HG03103 (cell line): ENCODE measurements around the gene HAPSTR1.
A peak's percentile ranks its signal among the peaks of the same experiment; 100 is the strongest.

ENCODE experiments used
- ATAC-seq: cut with Tn5 transposase; IDR thresholded peaks from one replicate; pipeline ENCODE4 v1.9.1; 2021; ENCODE audit warnings: low read depth; ENCODE audit not compliant: unreplicated experiment

The HAPSTR1 gene

DNA sequence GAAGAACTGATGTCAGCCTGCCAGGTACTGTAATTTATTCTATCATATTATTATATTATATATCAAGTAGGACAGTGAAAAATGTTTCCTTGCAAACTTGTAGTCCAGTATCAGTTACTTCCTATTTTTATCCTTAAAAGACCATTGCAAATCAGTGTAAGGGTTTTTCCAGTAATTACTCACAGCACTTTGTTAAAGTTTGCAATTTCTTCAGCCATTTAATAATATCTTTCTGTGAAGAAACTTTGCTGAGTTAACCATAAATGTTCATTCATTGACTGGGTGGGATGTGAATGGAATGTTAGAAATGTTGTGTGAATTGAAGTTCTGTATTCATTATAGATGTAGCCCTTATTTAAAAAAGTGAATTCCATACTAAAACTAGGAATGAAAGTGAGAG is 26.7 kb downstream of the HAPSTR1 start:
- no peak for ATAC-seq

GRCh38 chr16:9119795-9120194 is 28.4 kb downstream of the HAPSTR1 start:
- no peak for ATAC-seq

DNA sequence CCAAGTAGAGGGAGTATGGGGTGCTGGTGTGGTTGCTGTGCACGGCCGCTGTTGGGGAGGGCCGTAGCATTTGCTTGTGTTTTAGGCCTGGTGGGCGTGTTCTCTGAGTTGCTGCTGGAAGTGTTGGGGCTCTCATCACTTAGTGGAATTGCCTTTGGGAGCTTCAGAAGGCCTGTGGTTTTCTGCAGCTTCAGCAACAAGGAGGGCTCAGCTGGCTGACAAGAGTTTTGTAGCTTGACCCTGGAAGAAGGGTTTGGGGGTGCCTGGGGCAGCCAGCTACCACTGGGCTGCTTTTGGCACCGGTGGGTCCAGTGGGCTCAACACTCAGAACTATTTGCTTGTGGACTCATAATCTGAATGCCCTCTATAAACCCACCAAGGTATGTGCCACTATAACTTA is 30.9 kb downstream of the HAPSTR1 start:
- no peak for ATAC-seq

- no peak for ATAC-seq
Observed at GRCh38 chr16:9122969-9123368, 31.5 kb downstream of the HAPSTR1 start.

GRCh38 chr16:9123401-9123800 is 32.0 kb downstream of the HAPSTR1 start:
- ATAC-seq = no peak

- no peak for ATAC-seq
Observed at GRCh38 chr16:9123871-9124270, 32.4 kb downstream of the HAPSTR1 start.

DNA sequence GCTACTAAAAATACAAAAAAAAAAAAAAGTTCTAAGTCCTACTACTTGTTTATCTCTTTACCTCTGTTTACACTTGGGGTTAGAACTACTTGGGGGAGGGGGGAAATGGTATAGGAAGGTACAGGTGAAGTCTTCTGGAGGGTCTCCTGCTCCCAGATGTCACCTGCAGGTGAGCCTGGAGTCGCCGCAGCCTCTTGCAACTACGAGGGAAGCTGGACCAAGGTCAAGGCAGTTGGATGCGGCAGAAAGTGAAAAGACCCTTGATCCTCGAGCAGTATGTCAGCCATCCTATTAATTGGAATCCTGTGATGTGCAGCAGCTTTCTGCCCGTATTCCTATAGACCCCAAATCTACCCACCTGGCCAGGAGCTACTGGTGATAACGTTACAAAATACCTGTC is 33.0 kb downstream of the HAPSTR1 start:
- no peak for ATAC-seq

DNA sequence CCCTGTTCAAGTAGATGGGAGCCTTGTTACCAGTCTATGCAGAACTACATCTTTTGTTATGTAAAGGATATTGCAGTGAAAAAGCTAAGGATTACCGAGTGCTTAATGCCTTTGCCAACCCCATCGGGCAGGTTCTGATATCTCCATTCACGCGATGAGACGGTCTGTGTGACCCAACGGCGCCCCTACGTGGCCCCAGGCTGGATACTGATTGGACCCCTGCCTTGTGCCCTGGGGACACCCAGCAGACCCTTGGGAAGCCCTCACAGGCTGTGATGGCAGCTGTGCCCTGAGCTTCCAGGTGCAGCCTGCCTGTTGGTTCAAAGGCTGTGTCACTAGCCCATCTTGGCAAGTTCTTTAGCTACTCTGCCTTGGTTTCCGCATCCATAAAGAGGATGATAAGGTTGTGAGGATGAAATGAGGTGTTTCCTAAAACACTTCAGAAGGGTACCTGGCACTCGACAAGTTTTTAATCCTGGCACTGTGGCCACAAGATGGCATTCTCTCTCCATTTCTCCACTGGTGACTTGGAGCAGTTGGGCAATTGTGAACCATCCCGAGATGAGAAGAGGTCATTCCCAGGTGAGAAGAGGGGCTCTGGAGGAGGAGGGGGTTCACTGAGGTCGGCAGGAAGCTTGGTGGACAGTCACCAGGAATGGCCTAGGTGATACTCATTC is 33.6 kb downstream of the HAPSTR1 start:
- ATAC-seq = no peak

GRCh38 chr16:9125658-9126505 is 34.4 kb downstream of the HAPSTR1 start:
- ATAC-seq = no peak

GRCh38 chr16:9126609-9127008 is 35.2 kb downstream of the HAPSTR1 start:
- ATAC-seq = no peak

DNA sequence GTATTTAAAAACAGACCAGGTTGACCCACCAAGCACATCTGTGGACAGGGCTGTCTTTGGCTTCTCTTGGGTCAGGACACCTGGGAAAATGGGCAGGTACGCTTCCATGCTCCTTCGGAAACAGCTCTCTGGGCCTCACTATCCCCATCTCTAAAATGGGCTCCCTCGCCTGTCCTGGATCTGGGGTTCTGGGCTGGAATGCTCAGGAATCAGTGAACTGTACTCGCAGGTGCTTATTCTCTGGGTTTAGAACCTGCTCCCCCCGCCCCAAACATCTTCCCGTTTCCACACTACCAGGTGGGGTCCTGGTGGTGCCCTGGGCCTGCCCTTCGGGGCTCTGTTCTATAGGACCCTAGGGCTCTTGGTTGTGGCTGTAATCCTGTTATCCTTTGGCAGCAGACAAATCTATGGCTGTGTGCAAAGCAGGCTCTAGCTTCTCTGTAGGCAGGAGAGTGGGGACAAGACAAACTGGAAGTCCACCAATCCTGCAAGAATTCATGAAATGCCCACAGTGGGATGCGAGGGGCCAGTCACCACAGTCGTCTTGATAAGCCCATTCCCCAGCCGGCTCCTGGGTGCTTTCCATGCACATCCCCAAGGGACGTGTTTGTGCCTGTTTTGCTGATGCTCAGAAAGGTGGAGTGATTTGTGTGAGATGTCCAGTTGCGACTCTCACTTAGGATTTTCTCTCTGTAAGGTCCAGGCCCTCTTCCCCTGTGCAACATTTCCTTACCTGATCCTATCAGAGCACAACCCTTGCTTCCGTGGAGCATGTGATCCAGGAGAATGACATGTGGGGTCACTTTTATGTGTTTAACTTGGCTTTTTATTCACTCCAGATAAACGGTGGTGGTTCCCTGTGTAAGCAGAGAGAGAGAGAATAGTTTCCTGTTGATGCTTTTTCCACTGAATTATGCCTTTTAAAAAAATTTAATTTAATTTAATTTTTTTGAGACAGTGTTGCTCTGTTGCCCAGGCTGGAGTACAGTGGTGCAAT is 37.2 kb downstream of the HAPSTR1 start:
- no peak for ATAC-seq

DNA sequence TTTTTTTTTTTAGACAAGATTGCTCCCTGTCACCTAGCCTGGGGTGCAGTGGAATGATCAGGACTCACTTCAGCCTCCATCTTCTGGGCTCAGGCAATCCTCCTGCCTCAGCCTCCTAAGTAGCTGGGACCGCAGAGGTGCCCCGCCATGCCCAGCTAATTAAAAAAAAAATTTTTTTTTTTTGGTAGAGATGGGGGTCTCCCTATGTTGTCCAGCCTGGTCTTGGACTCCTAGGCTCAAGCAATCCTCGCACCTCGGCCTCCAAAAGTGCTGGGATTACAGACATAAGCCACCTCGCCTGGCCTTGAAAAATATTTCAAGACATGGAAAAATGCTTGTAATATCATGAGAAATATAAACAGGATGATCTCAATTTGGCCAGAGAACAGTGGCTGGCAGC is 42.9 kb downstream of the HAPSTR1 start:
- ATAC-seq = no peak

DNA sequence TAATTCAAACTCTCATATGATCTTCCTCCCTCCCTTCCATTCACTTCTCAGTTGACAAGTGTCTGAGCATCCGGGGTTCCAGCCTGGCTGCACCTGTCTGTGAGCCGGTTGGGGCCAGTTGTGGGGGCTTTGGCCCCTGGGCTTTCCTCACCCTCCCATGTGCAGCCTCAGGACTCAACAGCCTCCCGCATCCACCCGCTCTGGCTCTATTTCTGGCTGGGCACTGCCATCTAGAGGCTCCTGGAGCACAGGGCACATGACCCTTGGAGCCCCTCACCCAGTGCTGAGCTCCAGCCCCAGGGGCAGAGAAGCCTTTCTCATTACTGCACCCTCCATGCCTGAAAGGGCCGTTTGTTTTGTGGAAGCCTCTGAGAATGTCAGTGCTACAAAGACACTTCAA is 43.3 kb downstream of the HAPSTR1 start:
- ATAC-seq = peak; percentile 44

- ATAC-seq = peak; percentile 46
Observed at GRCh38 chr16:9135797-9136196, 44.4 kb downstream of the HAPSTR1 start.

DNA sequence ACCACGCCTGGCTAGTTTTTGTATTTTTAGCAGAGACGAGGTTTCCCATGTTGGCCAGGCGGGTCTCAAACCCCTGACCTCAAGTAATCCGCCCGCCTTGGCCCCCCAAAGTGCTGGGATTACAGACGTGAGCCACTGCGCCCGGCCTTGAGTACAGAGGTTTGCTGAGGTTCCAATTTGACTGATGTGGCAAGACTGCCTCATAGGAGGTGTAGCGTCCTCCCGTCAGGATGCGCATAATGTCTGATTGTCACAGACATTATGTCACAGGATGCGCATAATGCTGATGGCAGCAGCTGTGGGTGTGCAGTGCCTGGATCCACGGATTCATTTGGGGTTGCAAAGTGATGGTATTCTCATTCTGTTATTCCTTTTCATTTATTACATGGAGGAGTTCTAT is 45.2 kb downstream of the HAPSTR1 start:
- ATAC-seq = no peak

DNA sequence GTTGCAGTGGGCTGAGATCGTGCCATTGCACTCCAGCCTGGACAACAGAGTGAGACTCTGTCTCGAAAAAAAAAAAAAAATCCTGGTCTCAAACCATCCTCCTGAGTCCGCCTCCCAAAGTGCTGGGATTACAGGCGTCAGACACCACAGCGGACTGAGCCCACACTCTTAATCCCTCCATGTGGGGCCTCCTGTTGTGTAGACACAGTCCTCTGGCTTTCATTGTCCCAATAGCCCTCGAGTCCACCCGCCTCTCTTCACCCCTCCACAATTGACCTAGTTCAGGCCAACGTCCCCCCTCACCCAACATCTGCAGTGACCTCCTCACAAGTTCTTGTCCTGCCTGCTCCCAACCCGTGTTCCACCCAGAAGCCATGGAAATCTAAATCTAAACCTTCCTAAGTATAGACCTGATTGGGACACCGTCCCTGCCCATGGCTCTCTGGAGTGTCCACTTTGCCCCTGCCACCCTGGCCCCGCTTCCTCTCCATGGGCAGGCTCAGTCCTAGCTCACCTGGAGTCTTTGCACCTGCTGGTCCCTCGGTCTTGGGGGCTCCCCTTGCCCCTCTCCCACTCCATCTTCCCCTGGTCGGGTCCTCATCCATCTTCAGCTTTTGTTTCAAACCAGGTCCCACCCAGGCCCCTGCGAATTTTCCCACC is 46.7 kb downstream of the HAPSTR1 start:
- ATAC-seq = no peak

- peak; percentile 47 for ATAC-seq
Observed at GRCh38 chr16:9138731-9139501, 47.5 kb downstream of the HAPSTR1 start.

DNA sequence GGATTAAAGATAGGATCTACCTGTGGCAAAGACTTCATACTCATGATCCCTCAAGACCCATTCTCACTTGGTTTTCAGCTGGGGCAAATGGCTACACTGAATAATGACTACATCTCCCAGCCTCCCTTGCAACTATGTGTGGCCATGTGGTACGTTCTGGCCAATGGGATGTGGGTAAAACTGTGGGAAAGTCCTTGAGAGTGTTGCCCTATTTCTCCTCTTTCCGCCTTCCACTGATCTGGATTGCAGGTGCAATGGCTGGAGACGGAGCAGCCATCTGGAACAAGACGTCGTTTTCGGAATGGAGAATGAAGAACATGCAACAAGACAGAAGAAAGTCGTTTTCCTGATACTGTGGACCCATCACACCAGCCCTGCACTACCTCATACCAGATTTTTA is 48.5 kb downstream of the HAPSTR1 start:
- peak; percentile 40 for ATAC-seq
